HG03280 (cell line): ENCODE results near the gene ZBTB8OS.
"Not testable (repeated sequence)": the region's sequence is repeated elsewhere in the genome, so short reads cannot be mapped to it uniquely, and the experiment has no call there.

Source experiments
- ATAC-seq: cut with Tn5 transposase; IDR thresholded peaks from one replicate; pipeline ENCODE4 v1.9.1; 2021; ENCODE audit warnings: mild to moderate bottlenecking, moderate library complexity; ENCODE audit not compliant: unreplicated experiment

The ZBTB8OS gene

GRCh38 chr1:32650248-32650751, at the start of gene ZBTB8OS:
TSS of gene ZBTB8OS (minus strand) at chr1:32650550. CDS start at chr1:32650529, 21 bp downstream.
- peak; percentile 61 for ATAC-seq

- ATAC-seq = not testable (repeated sequence)
These were observed 46.6 kb upstream of the ZBTB8OS start for GRCh38 chr1:32696996-32697395.

GRCh38 chr1:32696041-32696440, 45.7 kb upstream of the ZBTB8OS start:
- no peak for ATAC-seq

GRCh38 chr1:32695098-32695904, 45.0 kb upstream of the ZBTB8OS start:
- ATAC-seq = no peak

- no peak for ATAC-seq
These were observed 43.3 kb upstream of the ZBTB8OS start for GRCh38 chr1:32693455-32694174.

- no peak for ATAC-seq
These were observed 36.0 kb upstream of the ZBTB8OS start for GRCh38 chr1:32686387-32686786.

GRCh38 chr1:32685498-32685897, 35.1 kb upstream of the ZBTB8OS start:
- no peak for ATAC-seq

- ATAC-seq = no peak
These were observed 33.9 kb upstream of the ZBTB8OS start for GRCh38 chr1:32684167-32684811.

GRCh38 chr1:32683397-32683796, 33.0 kb upstream of the ZBTB8OS start:
- ATAC-seq = no peak

- no peak for ATAC-seq
These were observed 31.6 kb upstream of the ZBTB8OS start for GRCh38 chr1:32681999-32682398.

GRCh38 chr1:32681509-32681908, 31.2 kb upstream of the ZBTB8OS start:
- ATAC-seq = no peak

GRCh38 chr1:32680642-32681041, 30.3 kb upstream of the ZBTB8OS start:
- ATAC-seq = no peak

- ATAC-seq = not testable (repeated sequence)
These were observed 29.6 kb upstream of the ZBTB8OS start for GRCh38 chr1:32679993-32680392.

GRCh38 chr1:32676945-32677344, 26.6 kb upstream of the ZBTB8OS start:
- ATAC-seq = no peak

GRCh38 chr1:32668716-32669115, 18.4 kb upstream of the ZBTB8OS start:
- not testable (repeated sequence) for ATAC-seq

GRCh38 chr1:32666901-32667566, 16.7 kb upstream of the ZBTB8OS start:
- no peak for ATAC-seq

- ATAC-seq = no peak
These were observed 15.6 kb upstream of the ZBTB8OS start for GRCh38 chr1:32665915-32666314.

- ATAC-seq = no peak
These were observed 9.2 kb upstream of the ZBTB8OS start for GRCh38 chr1:32659581-32659980.

- ATAC-seq = no peak
These were observed 2.1 kb upstream of the ZBTB8OS start for GRCh38 chr1:32652244-32652962.

- ATAC-seq = no peak
These were observed 1.2 kb upstream of the ZBTB8OS start for GRCh38 chr1:32651461-32652073.
